H9 (cell line): ENCODE results near the gene MGRN1. TPM values are rescaled to one million over a fixed set of nuclear protein-coding genes. Genes with fewer than 3 reads are reported as not detected.

Experiments
- DNase-seq: peaks from one replicate; pipeline ENCODE4 v3.0.0-alpha.2; 2017
- H2AFZ ChIP-seq: one replicate; pipeline ENCODE4 v1.6.1; 2013; ENCODE audit warnings: mild to moderate bottlenecking, low read length, control low read depth, moderate library complexity
- H2AK5ac ChIP-seq: 2 replicates; pipeline ENCODE4 v1.6.1; 2013; ENCODE audit warnings: low read length, control low read depth, mixed read lengths; ENCODE audit not compliant: insufficient read length
- H2BK120ac ChIP-seq: one replicate; pipeline ENCODE4 v1.6.1; 2013; ENCODE audit warnings: low read depth, mild to moderate bottlenecking, low read length, control low read depth, inconsistent platforms; ENCODE audit not compliant: poor library complexity, severe bottlenecking
- H2BK12ac ChIP-seq: 2 replicates; pipeline ENCODE4 v1.6.1; 2013; ENCODE audit warnings: low read length, control low read depth, mixed read lengths, low read depth; ENCODE audit not compliant: insufficient read length
- H2BK15ac ChIP-seq: 2 replicates; pipeline ENCODE4 v1.6.1; 2013; ENCODE audit warnings: low read depth, low read length, control low read depth
- H2BK20ac ChIP-seq: one replicate; pipeline ENCODE4 v1.6.1; 2013; ENCODE audit warnings: low read depth, mild to moderate bottlenecking, low read length, control low read depth, inconsistent platforms; ENCODE audit not compliant: poor library complexity, severe bottlenecking
- H2BK5ac ChIP-seq: 2 replicates; pipeline ENCODE4 v1.6.1; 2013; ENCODE audit warnings: low read length, control low read depth, mixed read lengths; ENCODE audit not compliant: insufficient read length
- H3K14ac ChIP-seq: 2 replicates; pipeline ENCODE4 v1.6.1; 2013; ENCODE audit warnings: low read length, control low read depth; ENCODE audit not compliant: insufficient read depth
- H3K18ac ChIP-seq: 2 replicates; pipeline ENCODE4 v1.6.1; 2013; ENCODE audit warnings: low read depth, mild to moderate bottlenecking, mixed read lengths, low read length, control low read depth; ENCODE audit not compliant: insufficient read length
- H3K23ac ChIP-seq: 2 replicates; pipeline ENCODE4 v1.6.1; 2013; ENCODE audit warnings: low read length, control low read depth, mixed read lengths, low read depth; ENCODE audit not compliant: insufficient read length
- H3K23me2 ChIP-seq: 2 replicates; pipeline ENCODE4 v1.6.1; 2013; ENCODE audit warnings: low read depth, mild to moderate bottlenecking, mixed read lengths, low read length, control low read depth; ENCODE audit not compliant: insufficient read length, poor library complexity, severe bottlenecking
- H3K27ac ChIP-seq: 2 replicates; pipeline ENCODE4 v1.5.1; 2013; ENCODE audit warnings: low read length, control low read depth, mixed read lengths, low read depth; ENCODE audit not compliant: insufficient read length
- H3K27me3 ChIP-seq: 2 replicates; pipeline ENCODE4 v1.6.1; 2013; ENCODE audit warnings: low read length, control low read depth, inconsistent platforms; ENCODE audit not compliant: insufficient read depth
- H3K4ac ChIP-seq: 2 replicates; pipeline ENCODE4 v1.6.1; 2013; ENCODE audit warnings: low read depth, mild to moderate bottlenecking, control low read depth, inconsistent platforms, low read length, moderate library complexity
- H3K4me1 ChIP-seq: 2 replicates; pipeline ENCODE4 v1.6.1; 2013; ENCODE audit warnings: low read length, control low read depth, inconsistent platforms; ENCODE audit not compliant: insufficient read depth
- H3K4me2 ChIP-seq: 2 replicates; pipeline ENCODE4 v1.6.1; 2013; ENCODE audit warnings: low read length, control low read depth, mixed read lengths; ENCODE audit not compliant: insufficient read length, insufficient read depth
- H3K56ac ChIP-seq: 2 replicates; pipeline ENCODE4 v1.6.1; 2013; ENCODE audit warnings: low read depth, mild to moderate bottlenecking, mixed read lengths, low read length, control low read depth; ENCODE audit not compliant: insufficient read length
- H3K79me1 ChIP-seq: 2 replicates; pipeline ENCODE4 v1.6.1; 2013; ENCODE audit warnings: low read depth, mild to moderate bottlenecking, moderate library complexity, low read length, control low read depth, inconsistent platforms; ENCODE audit not compliant: insufficient read depth, poor library complexity, severe bottlenecking
- H3K79me2 ChIP-seq: 2 replicates; pipeline ENCODE4 v1.6.1; 2013; ENCODE audit warnings: low read length, control low read depth, inconsistent platforms; ENCODE audit not compliant: insufficient read depth
- H3K9ac ChIP-seq: 2 replicates; pipeline ENCODE4 v1.6.1; 2013; ENCODE audit warnings: low read length, control low read depth, mixed read lengths; ENCODE audit not compliant: insufficient read length; ENCODE audit errors: extremely low read depth
- H3K9me3 ChIP-seq: one replicate; pipeline ENCODE4 v1.6.1; 2013; ENCODE audit warnings: low read depth, low read length, inconsistent platforms; ENCODE audit not compliant: control insufficient read depth
- H3T11ph ChIP-seq: one replicate; pipeline ENCODE4 v1.6.1; 2013; ENCODE audit warnings: mild to moderate bottlenecking, low read length, control low read depth, inconsistent platforms
- H4K20me1 ChIP-seq: one replicate; pipeline ENCODE4 v1.6.1; 2013; ENCODE audit not compliant: control insufficient read depth, insufficient read length, insufficient read depth
- H4K5ac ChIP-seq: 2 replicates; pipeline ENCODE4 v1.6.1; 2013; ENCODE audit warnings: low read depth, mild to moderate bottlenecking, mixed read lengths, low read length, control low read depth; ENCODE audit not compliant: insufficient read length
- H4K8ac ChIP-seq: replicated peaks from 2 replicates; pipeline ENCODE4 v1.6.1; 2013; ENCODE audit warnings: low read length, control low read depth, mixed read lengths, low read depth; ENCODE audit not compliant: insufficient read length
- H4K91ac ChIP-seq: 2 replicates; pipeline ENCODE4 v1.6.1; 2013; ENCODE audit warnings: low read depth, mild to moderate bottlenecking, moderate library complexity, mixed read lengths, low read length, control low read depth; ENCODE audit not compliant: insufficient read length
- H3K27ac Mint-ChIP-seq, 3 experiments: 2 replicates in 2 of 3; 3 replicates in 1 of 3; pipeline ENCODE4 v1.8.0; 2020 to 2021; ENCODE audit warnings: mixed read lengths in 3 of 3, mild to moderate bottlenecking in 1 of 3, moderate library complexity in 1 of 3
- H3K27me3 Mint-ChIP-seq: 2 replicates; pipeline ENCODE4 v1.8.0; 2021; ENCODE audit warnings: low read depth, mild to moderate bottlenecking, moderate library complexity, mixed read lengths
- H3K36me3 Mint-ChIP-seq, 3 experiments: 2 replicates in 2 of 3; 3 replicates in 1 of 3; pipeline ENCODE4 v1.8.0; 2020 to 2021; ENCODE audit warnings: low read depth in 3 of 3, mixed read lengths in 3 of 3; ENCODE audit not compliant: insufficient read depth in 1 of 3
- H3K4me1 Mint-ChIP-seq, 2 experiments: 2 replicates each; pipeline ENCODE4 v1.8.0; 2020; ENCODE audit warnings: mixed read lengths in 2 of 2
- H3K4me3 Mint-ChIP-seq, 2 experiments: 2 replicates in 1 of 2; 3 replicates in 1 of 2; pipeline ENCODE4 v1.8.0; 2020 to 2021; ENCODE audit warnings: mild to moderate bottlenecking in 2 of 2, mixed read lengths in 2 of 2, moderate library complexity in 1 of 2
- H3K9me3 Mint-ChIP-seq, 2 experiments: 2 replicates in 1 of 2; 3 replicates in 1 of 2; pipeline ENCODE4 v1.8.0; 2020; ENCODE audit warnings: mild to moderate bottlenecking in 2 of 2, mixed read lengths in 2 of 2, moderate library complexity in 1 of 2
- CTCF ChIP-seq: fragments of 200-600 bp; sonication (generic); conservative IDR thresholded peaks from 3 replicates; pipeline ENCODE4 v1.8.0; 2021; ENCODE audit warnings: antibody characterized with exemption, mild to moderate bottlenecking
- WGBS: extraction: QIAGEN DNeasy Blood & Tissue Kit; methylation state at CpG from one replicate; pipeline ENCODE4 v1.1.7; 2013; ENCODE audit warnings: missing lambda C conversion rate, low lambda C conversion rate, mixed read lengths; ENCODE audit not compliant: insufficient read length; ENCODE audit errors: extremely low coverage; 5-methylcytosine and 5-hydroxymethylcytosine counted together
- total RNA-seq: library from RNA; stranded (reverse); gene quantifications from 2 replicates; pipeline ENCODE4 v1.2.1, GENCODE V29; 2021

MGRN1 gene
- total RNA-seq, 1 experiment from 2014 or later = 91.6 TPM

- peaks cover 7% of the 10 kb centered on the region for H3K27me3 Mint-ChIP-seq
- no peak overlapping the region for H3K4me2 ChIP-seq
- H3K23me2 ChIP-seq = no peaks in the 10 kb centered on the region
- no peak overlapping the region for H2BK15ac ChIP-seq
- H2BK5ac ChIP-seq = no peak overlapping the region
- no peak overlapping the region for H3K23ac ChIP-seq
- no peaks in the 10 kb centered on the region for H3K9me3 ChIP-seq
- no CpG with 5 or more reads among the region's 9 CpGs for WGBS
- H4K5ac ChIP-seq = no peak overlapping the region
- H2BK120ac ChIP-seq = no peak overlapping the region
- peaks cover 36 to 45% of the 10 kb centered on the region in 2 experiments for H3K4me1 Mint-ChIP-seq
- H4K20me1 ChIP-seq = no peaks in the 10 kb centered on the region
- no peak overlapping the region for H3K9ac ChIP-seq
- H3K4ac ChIP-seq = no peak overlapping the region
- H4K91ac ChIP-seq = no peak overlapping the region
- no peaks in the 10 kb centered on the region for H3K79me2 ChIP-seq
- H2AFZ ChIP-seq = no peak overlapping the region
- peaks cover 5% of the 10 kb centered on the region; the same call in 1 of the 2 replicates for H3K4me1 ChIP-seq
- H3K14ac ChIP-seq = no peak overlapping the region
- no peak overlapping the region for H3K18ac ChIP-seq
- H4K8ac ChIP-seq = no peak overlapping the region
- H3K27ac Mint-ChIP-seq = no peak overlapping the region
- no peak overlapping the region for H2BK20ac ChIP-seq
- no peak for DNase-seq
- no peak overlapping the region for H3T11ph ChIP-seq
- H3K79me1 ChIP-seq = no peaks in the 10 kb centered on the region
- H3K9me3 Mint-ChIP-seq = no peaks in the 10 kb centered on the region; a peak in 1 of 5 replicates
- H3K27ac ChIP-seq = no peak overlapping the region
- no peak overlapping the region for H3K4me3 Mint-ChIP-seq
- no peak overlapping the region for H3K56ac ChIP-seq
- H2AK5ac ChIP-seq = no peak overlapping the region
- no peak overlapping the region for H2BK12ac ChIP-seq
- no peaks in the 10 kb centered on the region for H3K36me3 Mint-ChIP-seq
- no peak for TF ChIP-seq CTCF
- H3K27me3 ChIP-seq = no peaks in the 10 kb centered on the region
Observed at GRCh38 chr16:4597174-4597573, 27.5 kb upstream of the MGRN1 start.
